Right lung (tissue), 5 donors: ENCODE data around the gene SYT8. TPM values are rescaled to one million over a fixed set of nuclear protein-coding genes. Genes with fewer than 3 reads are reported as not detected.

Experiments used
- DNase-seq, 2 donors: peaks; one replicate each; pipeline ENCODE4 v3.0.0-alpha.2; 2013
- polyA plus RNA-seq, 5 donors: library from polyadenylated mRNA; unstranded; fragments of 120-200 nt; gene quantifications; one replicate each; pipeline versions ENCODE4 v1.2.1 to v1.2.3, GENCODE V29; 2013; ENCODE audit warnings: inconsistent platforms in 1 of 5, low replicate concordance in 1 of 5; ENCODE audit not compliant: insufficient read length in 5 of 5, insufficient read depth in 1 of 5

SYT8 gene
- polyA plus RNA-seq, 5 donors, result 0.15 to 1.2 (median 0.57) TPM

DNA sequence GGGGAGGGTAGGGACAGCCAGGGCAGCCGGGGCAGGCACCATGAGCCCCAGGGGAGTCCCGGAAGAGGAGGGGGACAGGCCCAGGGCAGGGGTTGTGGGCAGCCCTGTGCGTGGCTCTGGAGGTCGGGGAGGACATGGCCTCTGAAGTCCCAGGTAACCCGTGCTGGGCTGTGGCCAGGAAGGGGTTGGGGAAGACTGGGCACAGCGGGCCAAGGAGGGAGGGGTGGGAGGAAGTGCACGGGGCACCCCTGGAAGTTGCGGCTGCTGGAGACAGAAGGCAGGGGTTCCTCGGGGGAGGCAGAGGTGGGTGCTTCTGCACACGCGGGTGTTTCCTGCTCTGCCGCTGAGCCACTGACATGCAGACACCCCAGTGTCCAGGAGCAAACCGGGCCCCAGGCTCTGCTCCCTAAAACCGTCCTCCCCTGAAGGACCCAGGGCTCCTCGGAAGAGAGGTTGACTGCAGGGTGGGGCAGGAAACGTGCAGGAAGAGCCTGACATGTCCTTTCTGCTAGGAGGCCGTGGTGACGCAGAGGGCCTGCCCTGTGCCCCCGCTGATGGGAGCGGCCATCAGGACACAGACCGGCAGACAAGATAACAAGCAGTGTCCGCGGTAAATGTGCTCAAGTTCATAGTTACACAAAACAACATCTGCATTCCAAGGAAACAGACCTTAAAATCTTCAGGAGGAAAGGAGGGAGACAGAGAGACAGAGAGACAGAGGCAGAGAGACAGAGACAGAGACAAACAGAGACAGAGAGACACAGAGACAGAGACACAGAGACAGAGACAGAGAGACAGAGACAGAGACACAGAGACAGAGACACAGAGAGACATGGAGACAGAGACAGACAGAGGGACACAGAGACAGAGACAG is 9.7 kb downstream of the SYT8 start:
- DNase-seq, result no peak

DNA sequence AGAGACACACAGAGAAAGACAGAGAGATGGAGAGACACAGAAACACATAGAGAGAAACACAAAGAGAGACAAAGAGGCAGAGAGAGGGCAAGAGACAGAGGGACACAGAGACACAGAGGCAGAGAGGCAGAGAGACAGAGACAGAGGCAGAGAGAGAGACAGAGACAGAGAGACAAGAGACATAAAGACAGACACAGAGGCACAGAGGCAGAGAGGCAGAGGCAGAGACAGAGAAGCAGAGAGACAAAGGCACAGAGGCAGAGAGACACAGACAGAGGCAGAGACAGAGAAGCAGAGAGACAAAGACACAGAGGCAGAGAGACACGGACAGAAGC is 10.3 kb downstream of the SYT8 start:
- no peak for DNase-seq

DNA sequence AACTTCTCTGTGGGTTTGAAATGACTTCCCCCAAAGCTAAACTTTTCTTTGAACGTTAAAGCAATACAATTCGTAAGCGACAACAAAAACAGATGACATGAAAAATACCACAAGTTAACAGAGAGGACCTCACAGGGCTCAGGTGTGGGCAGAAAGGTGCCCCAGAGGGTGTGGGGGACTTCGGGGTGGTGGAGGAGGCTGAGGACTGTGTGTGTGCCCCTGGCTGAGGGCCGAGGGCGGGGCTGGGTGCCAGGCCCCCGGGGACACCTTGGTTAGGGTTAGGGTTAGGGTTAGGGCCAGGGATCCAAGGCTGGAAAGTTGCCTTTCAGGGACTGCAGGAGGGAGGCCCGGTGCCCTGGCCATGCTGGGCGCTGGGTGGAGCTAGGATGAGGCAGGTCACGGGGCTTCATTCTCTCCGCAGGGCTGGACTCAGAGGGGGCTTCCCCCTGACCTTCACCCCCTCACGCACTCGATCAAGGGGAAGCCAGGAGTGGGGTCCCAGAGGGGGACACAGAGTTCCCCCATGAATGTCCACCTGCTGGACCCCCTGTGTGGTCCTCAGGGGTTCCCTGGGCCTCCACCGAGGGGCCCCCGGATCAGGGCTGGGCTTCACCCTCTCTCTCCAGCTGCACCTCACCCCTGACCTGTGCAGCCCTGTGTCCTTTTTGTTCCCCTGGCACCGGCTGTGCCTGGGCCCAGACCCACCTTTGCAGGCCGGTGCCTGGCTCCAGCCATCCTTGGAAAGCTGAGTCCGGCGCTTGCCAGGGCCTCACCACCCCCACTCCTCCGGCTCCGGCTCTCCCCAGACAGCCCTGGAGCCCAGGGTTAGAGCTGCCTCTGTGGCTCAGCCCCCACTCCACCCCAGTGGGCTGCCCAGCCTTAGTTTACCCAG is 11.0 kb downstream of the SYT8 start:
- DNase-seq, result no peak

DNA sequence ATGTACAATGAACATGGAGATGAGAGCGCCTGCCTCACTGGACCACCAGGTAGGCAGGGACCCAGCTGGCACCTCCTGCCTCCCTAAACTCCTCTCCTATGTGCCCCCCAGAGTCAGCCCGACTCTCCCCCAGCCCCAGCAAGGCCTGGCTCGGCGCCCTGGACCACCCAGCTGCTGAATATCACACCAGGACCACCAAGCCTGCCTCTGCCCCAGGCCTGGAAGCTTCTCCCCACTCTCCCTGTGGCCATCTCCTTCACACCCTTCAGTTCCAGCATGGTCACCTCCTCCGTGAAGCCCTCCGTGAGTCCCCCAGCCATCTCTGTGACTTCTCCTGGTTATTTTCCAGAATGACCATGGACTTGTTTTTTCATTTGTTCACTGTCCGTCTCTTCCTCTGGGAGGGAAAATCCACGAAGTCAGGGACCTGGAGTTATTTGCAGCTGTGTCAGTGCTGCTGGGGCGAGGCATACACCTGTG is 11.7 kb downstream of the SYT8 start:
- no peak for DNase-seq

DNA sequence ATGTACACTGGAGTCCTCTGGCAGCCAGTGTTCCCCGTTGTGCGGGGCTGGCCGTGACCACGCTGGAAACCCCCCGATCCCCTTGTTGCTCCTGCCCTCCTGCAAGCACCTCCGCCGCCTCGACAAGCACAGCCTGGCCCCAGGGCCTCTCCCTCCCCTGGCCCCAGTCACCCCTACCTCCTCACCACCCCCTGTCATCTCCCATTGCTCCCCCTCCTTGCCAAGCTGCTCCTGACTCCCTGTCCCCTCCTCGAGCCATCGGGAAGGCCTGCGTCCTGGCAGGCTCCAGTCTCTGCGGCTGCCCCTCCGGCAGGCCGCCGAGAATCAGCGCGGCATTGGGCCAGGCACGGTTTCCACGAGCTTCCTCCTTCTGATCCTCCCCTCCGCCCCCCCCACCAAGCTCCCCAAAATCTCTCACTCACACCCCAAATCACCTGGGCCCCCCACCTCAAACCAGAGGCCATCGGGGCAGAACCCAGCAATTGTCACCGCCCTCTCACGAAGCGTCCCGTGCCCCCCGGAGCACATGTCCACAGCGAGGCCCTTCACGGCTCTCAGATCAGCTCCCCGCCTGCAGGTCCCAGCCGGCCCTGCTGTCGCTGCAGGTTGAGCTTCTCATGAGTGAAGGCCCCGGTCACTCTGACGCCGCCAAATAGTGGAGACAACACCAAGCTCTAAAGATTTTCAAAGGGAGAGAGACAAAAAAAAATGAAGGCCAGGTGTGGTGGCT is 12.4 kb downstream of the SYT8 start:
- no peak for DNase-seq

DNA sequence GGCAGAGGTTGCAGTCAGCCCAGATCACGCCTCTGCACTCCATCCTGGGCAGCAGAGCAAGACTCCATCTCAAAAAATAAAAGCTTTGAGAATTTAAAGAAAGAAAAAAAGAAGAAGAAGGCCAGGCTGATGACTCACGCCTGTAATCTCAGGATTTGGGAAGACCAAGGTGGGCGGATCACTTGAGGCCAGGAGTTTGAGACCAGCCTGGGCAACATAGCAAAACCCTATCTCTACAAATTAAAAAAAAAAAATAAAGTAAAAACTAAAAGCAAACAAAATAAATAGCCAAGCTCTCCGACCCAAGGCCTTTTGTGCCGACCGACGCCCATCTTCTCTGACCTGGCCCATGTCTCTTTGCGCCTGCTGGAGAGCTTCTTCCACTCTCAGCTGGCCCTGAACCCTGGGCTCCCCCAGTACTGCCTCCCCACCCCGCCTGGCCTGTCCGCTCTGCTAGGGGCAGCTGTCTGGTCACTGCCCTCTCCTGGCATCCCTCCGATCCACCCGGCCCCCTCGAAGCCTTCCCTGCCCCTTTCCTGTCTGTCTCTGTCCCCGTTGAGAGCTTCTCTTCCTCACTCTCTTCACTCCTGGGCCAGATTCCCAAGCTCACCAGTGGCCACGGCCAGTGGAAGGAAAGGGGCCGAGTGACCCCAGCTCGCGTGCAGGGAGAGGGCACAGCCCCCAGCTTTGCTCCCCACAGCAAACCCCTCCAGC is 13.3 kb downstream of the SYT8 start:
- DNase-seq, result no peak

DNA sequence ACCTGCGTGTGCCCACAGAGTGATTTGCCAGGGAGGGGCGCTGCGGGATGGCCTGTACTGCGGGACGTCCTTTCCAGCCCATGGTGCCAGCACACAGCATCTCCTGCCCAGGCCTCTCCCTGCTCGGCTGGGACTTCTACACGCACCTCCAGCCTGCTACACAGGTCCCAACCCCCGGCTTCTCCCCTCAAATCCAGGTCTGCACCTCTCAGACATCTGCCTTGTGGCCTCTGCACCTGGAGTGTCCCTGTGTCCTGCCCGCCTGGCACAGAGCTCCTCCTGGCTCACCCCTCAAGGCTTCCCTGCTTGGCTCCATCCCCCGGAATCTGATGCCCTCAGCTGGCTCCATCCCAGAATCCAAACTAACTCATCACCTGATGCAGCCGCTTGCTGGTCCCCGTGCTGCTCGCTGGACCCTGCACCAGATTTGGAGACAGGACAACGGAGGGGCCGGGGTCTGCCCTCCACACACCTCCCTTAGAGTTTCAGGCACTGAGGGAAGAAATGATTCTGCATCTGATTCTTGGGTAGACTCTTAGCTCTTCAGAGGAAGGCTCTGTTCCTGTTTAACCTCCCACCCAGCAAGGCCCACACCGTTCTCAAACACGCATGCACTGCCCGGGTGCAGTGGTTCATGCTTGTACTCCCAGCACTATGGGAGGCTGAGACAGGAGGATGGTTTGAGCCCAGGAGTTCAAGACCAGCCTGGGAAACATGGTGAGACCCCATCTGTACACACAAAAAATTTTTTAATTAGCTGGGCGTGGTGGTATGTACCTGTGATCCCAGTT is 14.0 kb downstream of the SYT8 start:
- DNase-seq, result no peak

DNA sequence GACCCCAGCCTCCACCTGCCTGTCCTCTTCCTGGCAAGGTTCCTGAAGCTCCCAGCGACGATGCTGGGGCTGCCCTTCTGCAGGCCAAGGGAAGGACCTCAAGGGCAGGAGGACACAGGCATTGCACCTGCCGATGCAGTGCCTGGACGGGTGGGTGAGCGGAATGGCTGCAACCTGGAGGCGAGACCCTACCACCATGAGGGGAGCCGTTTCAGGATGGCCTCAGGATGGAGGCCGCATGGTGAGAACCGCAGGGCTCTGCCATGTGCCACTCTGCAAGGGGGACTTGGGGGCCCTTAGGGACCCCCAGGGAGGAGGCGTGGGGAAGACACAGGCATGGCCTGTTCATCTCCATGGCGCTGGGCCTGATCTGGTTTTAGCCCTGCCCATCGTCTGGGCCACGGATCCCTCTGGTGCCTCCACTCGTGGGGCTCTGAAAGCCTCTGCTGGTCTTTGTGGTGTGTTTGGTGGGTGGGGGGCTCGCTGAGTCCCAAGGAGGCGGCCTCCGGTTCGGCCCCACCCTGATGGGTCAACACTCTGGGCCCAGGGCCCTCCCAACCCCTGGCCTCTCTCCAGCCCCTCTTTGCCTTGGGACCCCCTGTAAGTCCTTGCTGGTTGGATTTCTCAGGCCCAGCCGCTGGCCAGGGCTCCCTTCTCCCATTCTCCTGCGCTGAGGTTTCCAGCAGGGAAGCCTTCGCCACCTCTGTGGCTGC is 16.8 kb downstream of the SYT8 start:
- DNase-seq, result no peak

DNA sequence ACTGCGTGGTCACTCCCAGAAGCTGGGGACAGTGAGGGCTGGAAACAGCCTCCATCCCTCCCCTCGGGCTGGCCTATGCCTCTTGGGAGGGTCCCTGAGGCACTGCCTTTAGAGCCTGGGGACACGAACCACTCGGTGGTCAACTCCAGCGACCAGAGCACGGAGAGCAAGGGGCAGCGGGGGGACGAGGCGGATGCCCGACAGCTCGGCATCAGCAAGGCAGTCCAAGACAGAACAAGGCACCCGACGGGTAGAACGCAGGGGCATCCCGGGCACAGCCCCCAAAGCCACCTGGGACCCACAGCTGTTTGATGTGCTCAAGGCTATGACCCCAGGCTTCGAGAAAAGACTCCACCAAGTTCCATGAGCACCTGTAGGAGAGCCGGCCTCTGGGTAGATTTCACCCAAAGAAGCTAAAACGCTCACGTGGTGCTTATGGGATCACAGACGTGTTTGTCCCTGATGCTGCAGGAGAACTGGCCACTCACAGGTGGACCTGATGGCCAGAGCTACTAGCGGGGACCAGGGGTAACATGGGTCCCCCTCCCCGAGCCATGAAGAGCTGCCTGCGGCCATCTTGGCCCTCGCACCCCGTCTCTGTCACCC is 17.6 kb downstream of the SYT8 start:
- no peak for DNase-seq

DNA sequence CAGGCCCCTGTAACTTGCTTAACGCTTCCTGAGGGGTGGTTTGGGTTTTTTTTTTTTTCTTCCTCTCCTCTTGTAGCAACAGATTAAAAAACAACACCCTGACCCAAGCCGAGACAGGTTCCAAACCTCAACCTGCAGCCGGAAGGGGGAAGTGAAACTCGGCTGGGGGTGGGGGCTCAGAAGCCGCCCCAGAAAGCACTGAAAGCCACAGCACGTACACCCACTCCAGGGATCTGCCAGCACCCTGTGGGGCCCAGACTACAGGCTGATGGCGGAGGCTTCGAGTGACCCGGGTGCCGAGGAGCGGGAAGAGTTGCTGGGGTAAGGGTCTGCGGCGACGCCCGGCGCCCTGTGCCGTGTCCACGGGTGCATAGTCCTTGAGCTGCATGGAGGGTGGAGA is 18.1 kb downstream of the SYT8 start, which contains the start of gene LSP1:
Gene LSP1, plus strand, starts transcription at position 208 of the 400 bp plus-strand sequence. Its CDS starts 61 bp downstream, at position 269.
- DNase-seq, result no peak

DNA sequence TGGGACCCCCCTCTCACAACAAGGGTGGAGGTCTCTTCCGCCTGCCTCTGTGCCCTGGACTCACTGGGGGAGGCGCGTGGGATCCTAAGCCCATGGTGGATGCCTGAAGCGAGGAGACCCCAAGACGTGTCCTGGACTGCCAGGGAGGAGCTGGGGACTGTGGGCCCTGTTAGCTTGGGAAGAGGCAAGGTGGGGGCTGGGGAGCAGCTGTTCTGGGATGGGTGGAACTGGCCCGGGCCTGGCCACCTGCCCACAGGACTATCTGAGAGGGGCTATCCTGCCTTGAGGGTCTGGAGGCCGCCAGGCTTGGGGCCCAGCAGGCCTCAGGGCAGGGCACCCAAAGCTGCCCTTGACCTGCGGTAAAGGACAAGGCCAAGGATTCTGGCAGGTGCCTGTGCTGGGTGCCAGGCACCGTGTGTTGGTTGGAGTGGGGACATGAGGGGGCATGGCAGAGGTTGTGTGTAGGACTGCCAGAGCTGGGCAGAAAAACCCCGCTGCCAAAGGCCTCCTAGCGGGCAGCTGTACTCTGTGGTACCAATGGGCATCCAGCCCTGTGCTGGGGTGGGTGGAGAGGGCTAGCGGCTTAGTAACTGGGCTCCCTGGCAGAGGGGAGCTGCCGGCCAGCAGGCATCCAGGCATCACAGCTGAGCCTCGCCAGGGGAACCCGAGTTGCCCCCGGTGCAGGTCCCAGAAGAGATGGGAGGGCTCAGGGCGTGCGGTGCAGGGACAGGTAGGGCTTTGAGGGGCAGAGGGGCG is 18.8 kb downstream of the SYT8 start:
- no peak for DNase-seq

DNA sequence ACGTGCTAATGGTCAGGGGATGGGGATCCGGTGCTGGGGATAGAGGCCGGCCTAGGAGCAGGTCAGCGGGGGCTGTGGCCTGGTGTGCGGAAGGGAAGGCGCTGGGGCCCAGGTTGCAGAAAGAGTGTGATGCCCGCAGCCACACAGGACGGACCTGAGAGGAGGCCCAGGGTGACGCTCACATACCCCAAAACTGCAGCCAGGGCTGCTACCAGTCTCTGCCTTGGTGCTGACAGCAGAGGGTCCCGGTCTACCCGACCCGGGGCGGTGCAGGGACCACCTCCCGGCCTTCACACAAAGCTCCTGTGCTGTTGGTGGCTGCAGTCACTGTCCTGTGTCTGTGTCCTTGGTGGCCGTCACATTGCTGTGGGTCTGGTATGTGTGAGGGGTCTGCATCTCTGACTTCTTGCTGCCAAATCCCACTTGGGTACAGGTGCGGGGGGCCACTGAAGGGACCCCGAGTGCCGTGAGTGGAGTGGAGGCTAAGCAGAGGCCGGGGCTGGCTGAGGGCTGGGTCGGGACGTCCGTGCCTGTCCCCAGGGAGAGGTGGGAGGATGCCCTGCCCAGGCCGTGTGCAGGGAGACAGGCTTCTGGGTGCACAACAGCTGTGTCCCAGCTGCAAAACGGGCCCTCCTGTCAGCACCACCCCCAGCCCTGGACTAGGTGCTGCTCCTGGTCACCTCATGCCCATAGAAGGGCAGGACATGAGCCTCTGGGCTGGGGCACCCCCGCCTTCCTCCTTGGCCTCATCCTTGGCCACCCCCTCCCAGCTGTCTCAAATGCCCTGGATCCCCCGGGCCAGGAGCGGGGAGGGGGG is 19.6 kb downstream of the SYT8 start:
- DNase-seq, result no peak

DNA sequence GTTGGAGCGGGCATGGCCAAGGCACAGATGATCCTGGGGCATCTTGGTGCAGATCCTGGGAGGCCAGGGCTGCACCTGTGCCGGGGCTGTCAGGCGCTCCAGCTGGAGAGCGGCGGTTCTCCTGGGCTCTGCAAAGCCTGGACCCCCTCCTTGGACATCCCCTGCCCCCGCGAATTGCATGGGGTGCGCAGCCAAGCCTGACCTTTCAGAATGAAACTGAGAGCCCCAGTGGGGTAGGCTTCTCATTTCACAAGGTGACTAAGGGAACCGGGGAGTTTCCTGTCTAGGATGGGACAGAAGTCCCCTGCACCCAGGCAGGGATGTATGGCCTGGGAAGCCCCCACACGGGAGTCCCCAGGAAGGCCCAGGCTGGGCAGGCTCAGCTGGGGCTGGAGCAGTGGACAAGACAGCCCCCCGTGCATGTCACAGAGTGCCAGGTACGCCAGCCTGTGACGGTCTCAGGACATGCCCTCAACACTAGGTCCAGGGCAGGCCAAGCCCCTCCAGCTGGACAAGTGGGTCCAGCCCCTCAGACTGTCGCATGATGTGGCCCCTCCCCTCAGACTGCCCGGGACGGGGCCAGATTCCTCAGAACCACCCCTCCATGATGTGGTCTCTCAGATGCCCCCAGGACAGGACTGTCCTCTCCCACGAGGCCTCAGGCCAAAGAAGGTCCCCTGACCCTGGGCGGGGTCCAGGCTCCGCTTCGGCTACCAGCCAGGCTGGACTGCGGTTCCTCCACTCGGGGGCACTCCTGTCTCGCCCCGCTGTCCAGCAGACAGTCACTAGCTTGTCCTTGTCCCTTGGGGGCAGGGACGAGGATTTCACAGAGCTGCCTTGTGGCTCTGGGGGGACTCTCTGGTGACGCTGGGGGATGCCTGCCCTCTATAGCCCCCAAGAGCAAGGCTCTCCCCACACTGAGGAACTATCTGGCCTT is 20.4 kb downstream of the SYT8 start:
- no peak for DNase-seq

DNA sequence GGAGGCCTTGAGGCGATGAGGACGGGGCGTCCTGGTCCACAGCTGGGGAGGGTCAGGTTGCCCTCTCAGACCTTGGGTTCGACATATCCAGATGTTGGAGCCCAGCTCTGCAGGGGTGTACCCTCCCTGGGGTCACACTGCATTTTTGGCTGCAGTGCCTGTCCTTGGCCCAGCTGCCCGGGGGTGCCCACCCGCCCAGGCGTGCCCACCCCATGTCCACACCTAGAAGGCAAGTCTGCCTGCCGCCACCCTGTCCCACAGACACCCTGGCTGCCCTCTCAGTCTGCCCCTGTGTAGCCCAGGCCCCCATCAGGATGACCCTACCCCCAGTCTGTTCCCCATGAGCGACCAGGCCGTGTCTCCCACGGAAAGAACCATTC is 21.1 kb downstream of the SYT8 start:
- no peak for DNase-seq

DNA sequence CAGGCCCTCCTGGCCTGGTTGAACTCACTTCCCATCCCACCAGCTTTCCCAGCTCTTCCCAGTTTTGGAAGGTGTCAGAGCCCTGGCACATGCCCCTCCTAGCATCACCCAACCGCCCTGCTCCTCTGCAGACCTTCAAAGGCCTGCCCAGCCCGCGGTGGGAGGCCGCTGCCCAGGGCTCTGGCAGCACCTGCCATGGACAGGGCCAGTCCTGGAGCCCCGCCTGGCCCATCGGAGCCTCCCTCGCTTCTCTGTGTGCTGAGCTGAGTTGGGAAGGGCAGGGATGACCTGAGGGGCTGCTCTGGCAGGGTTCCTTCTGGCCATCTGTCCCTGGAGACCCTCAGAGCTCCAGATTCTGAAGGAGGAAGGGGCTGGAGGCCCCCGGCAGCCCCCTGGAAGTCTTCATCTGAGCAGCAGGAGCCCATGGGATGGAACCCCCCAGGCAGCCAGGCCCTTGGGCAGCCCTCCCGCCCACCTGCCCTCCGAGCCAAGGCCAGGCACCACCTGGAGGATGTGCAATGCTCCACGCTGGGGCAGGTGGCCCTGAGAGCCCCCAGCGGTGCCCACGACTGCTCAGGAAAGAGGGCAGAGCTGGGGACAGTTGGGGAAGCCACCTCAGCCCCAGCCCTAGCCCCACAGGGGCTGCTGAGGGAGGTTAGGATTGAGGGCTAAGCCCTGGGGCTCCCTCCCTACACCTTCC is 21.7 kb downstream of the SYT8 start:
- no peak for DNase-seq

DNA sequence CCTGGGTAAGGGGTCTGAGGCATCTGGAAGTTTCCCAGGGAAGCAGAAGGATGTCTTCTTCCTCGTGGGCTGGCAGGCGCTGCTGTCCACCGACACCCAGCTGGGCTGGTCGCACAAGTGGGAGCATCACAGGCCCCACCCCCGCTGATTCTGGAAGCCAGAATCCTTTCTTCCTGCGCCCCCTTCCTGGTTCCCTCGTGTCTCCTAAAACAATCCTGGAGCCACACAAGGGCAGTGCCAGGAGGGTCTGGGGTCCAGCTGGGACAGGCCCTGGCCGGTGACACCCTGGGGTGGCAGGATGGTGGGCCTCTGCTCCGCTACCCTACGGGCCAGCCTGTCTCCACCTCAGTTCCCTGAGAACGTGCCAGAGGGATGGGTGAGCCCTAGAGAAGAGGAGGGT is 22.3 kb downstream of the SYT8 start:
- DNase-seq, result no peak
